Activated CD4-positive, alpha-beta T cell treated with anti-CD3 and anti-CD28 coated beads for 1 hour (primary cell): Measurements from ENCODE around the gene VAMP3.
A peak's percentile ranks its signal among the peaks of the same experiment; 100 is the strongest.
"Not testable (repeated sequence)": the region's sequence is repeated elsewhere in the genome, so short reads cannot be mapped to it uniquely, and the experiment has no call there.

Source experiments
- DNase-seq: peaks from one replicate; pipeline ENCODE4 v3.0.0-alpha.2; 2020

Gene VAMP3

DNA sequence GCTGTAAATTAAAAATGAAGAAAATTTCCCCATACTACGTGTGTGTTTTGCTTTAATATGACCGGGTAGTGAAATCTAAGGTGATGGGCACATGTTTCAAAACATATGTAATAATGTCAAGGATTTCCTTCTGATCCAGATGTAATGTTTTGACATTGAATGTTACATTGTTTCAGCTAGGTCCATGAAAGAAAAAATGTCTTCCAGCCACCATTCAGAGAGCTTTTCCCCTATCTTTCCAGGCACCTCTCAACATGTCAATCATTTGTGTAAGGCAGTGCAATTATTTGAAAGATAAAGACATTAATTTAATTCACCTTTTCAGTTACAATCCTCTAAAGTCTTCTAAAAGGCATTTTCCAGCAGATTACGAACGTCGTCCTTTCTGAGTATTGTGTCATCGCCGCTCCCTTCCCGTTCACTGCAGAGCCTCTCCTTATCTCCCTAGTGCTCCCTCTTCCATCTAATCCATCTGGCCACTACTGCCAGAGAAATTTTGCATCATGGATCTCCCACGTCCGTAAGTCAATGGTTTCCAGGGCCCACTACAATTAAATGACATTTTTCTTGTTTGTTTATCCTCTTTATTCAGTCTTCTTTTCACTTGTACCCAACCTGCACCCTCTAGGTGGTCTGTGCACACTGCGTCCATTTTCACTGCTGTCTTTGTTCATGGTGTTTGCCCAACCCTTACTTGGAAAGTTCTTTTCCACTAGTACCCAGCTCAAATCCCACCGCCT lies 1.3 kb upstream of the VAMP3 start:
- no peak for DNase-seq

- DNase-seq, result no peak
Measured at GRCh38 chr1:7770669-7770996, 463 bp upstream of the VAMP3 start.

- DNase-seq, result no peak
Measured at GRCh38 chr1:7771823-7772299, 765 bp downstream of the VAMP3 start.

DNA sequence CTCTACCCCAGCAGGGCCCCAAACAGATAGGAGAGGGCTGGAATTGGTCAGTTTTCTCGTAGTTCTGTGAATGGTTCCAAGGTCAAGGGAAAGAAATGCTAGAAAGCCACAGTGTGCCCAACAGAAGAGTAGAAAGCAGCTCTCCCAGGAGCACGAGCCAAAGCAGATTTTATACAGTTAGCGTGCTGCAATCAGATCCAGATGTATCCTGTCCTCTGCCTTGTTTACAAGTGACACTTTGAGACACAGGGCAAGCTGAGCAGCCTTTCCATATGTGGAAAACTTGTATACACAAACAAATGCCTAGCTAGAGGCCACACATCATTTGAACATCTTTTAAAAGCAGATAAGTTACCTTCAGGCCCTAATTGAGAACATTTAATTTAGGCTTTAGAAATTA lies 6.5 kb downstream of the VAMP3 start:
- no peak for DNase-seq

DNA sequence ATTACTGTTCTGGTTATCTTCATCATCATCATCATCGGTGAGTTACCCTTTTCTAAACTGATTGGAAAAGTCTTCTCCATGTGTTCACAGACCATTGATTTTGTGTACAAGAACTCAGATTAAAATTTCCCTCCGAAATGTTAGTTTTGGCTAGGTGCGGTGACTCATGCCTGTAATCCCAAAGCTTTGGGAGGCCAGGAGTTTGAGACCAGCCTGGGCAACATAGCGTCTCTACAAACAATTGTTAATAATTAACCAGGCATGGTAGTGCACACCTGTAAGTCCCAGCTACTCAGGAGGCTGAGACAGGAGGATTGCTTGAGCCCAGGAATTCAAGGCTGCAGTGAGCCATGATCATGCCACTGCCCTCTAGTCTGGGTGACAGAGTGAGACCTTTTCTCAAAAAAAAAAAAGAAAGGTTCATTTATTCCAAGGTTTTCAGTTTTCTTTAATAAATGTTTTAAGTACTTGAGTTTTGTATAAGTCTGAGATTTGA lies 7.1 kb downstream of the VAMP3 start:
- DNase-seq, result no peak

- no peak for DNase-seq
Measured at GRCh38 chr1:7780976-7781375, 9.9 kb downstream of the VAMP3 start.

DNA sequence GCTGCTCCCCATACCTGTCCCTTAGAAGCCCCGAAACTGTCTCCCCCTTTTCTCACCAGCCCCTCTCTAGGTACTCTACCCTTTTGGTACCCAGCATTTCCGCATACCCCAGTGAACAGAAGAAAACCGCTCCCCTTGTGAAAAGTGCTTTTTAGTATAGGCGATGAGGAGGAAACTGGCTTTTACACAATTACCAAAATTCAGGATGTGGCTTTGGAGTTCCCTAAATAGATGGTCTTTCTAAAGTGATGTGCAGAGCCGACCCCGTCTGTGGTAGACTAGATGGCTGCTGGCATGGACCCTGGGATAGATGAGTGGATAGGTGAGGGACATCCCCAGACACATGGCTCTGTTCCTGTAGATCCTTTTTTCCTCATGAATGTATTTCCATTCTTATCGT lies 10.4 kb downstream of the VAMP3 start:
- no peak for DNase-seq

- no peak for DNase-seq
Measured at GRCh38 chr1:7781923-7782495, 10.9 kb downstream of the VAMP3 start.

GRCh38 chr1:7783178-7783711 lies 12.1 kb downstream of the VAMP3 start:
- peak; percentile 13 for DNase-seq

GRCh38 chr1:7783826-7784491 lies 12.9 kb downstream of the VAMP3 start, which contains the start of gene PER3:
Gene PER3 (plus strand): TSS chr1:7784291. CDS start chr1:7784878, 587 bp downstream.
- DNase-seq, result peak; percentile 84

DNA sequence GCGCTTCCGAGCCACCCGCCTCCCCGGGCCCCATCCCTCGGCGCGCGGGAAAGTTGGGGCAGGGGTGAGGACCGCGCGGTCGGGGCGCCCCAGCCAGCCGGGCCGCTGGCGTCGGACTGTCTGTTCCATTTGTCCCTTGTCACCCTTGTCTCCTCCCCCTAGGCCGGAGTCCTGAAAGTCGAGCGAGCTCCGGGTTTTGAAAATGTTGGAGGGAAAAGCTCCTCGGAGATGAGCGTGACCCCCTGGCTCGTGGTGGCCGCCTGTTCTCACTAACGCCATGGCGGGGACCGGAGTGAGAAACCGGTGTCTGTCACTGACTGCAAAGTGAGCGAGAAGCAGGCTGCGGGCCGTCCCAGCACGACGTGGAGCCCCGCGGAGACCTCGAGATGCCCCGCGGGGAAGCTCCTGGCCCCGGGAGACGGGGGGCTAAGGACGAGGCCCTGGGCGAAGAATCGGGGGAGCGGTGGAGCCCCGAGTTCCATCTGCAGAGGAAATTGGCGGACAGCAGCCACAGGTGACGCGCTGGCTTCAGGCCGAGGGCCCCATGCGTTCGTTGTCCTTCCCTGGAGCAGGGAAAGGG lies 13.5 kb downstream of the VAMP3 start:
- no peak for DNase-seq

DNA sequence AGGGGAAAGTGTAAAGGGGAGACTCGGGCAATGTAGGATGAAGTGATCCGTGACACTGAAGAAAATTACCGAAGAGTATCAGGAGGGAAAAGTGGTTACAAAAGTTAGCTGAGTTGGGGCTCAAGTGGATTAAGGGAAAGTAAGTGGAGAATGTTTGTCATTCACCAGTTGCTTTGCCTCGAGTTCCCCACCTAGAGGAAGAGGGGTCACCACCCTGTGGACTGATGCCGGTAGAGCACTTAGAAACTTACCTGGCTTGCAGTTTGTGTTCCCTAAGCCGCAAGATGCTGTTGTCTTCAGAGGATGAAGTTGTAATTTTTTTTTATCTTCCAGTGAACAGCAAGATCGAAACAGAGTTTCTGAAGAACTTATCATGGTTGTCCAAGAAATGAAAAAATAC lies 14.0 kb downstream of the VAMP3 start:
- DNase-seq, result no peak

DNA sequence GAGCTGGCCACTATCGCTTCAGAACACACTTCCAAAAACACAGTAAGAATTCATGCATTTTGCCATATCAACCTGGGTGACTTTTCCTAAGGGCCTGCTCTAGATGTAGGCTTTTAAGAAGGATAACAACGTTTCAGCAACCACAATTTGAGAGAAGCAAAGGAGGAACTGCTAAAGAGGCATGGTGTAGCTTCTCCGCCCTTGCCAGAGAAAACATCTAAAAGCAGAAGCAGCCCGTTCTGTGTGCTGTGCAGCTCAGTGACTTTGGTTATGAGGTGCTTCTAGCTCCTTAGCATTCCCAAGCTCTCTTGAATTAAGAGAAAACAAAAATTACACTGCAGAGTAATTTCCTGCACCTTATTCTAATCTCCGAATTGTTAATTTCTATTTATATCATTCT lies 15.7 kb downstream of the VAMP3 start:
- DNase-seq, result no peak

GRCh38 chr1:7789828-7790227 lies 18.7 kb downstream of the VAMP3 start:
- DNase-seq, result no peak

- DNase-seq, result not testable (repeated sequence)
Measured at GRCh38 chr1:7791027-7791426, 19.9 kb downstream of the VAMP3 start.

GRCh38 chr1:7795406-7795805 lies 24.3 kb downstream of the VAMP3 start:
- DNase-seq, result no peak

DNA sequence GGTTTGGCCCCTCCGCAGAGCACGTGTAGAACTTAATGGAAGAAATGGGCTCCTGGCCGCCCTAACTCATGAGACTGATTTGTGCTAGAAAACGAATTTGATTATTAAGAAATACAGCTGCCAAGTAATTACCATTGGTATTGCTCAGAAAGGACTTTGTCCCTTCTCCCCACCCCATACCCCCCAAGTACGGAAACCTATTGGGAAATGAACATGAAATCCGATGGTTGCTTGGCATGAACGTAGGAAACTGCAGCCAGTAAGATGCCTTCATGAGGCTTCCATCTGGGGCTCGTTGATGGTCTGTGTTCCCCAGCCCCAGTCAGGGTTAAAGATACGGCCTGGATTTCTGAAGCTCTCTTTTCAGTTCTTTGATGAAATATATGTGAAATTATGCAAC lies 34.4 kb downstream of the VAMP3 start:
- DNase-seq, result no peak

- DNase-seq, result no peak
Measured at GRCh38 chr1:7808253-7808844, 37.3 kb downstream of the VAMP3 start.

DNA sequence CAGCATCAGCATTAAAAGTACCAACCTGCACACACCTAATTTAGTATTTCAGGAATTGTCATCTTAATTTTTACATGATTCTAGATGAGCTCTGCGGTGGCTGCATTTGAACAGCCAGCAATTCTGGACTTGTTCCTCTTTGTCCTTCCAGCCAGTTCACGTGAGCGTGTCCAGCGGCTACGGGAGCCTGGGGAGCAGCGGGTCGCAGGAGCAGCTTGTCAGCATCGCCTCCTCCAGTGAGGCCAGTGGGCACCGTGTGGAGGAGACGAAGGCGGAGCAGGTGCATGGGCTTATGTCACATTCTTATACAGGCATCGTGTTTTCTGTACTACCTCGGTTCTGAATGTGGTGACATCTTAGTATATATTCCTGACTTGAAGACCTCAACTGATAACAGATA lies 38.6 kb downstream of the VAMP3 start:
- DNase-seq, result no peak

- no peak for DNase-seq
Measured at GRCh38 chr1:7810395-7810794, 39.3 kb downstream of the VAMP3 start.

DNA sequence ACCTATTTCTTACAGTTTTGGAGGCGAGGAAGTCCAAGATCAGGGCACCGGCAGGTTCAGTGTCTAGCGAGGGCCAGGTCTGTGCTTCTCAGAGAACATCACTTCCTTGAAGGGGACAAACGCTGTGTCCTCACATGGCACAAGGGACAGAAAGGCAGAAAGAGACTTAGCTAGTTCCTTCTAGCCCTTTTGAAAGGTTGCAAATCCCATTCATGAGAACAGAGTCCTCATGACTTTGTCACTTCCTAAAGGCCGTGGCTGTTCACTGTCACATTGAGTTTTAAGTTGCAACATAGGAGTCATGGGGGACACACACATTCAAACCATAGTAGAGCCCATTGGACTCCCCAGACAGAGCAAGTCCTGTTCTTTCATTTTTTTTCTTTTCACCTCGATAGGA lies 40.4 kb downstream of the VAMP3 start:
- DNase-seq, result no peak

- DNase-seq, result no peak
Measured at GRCh38 chr1:7813677-7814373, 42.7 kb downstream of the VAMP3 start.
